GM12878 (cell line): ENCODE results near the gene ABCA4. TPM values are rescaled to one million over a fixed set of nuclear protein-coding genes. Genes with fewer than 3 reads are reported as not detected.

Source experiments
- ATAC-seq: fragments of 200-7000 bp; cut with Tn5 transposase; 3 replicates; pipeline ENCODE4 v1.9.1; 2020; ENCODE audit warnings: mild to moderate bottlenecking, moderate library complexity
- BruUV-seq: library from RNA; stranded (reverse); fragments of 400-500 nt; replicated peaks from 2 replicates; lab custom pipeline; 2021; lab: Mats Ljungman, UMichigan
- CTCF ChIA-PET: fragments of 300-600 bp; sonication (Branson Sonifier 250); formaldehyde crosslinking; extraction: SDS; loops from one replicate; lab custom pipeline; 2021; ENCODE audit warnings: inconsistent platforms; lab: Yijun Ruan, JAX
- POLR2A ChIA-PET: fragments of 350-600 bp; formaldehyde crosslinking; extraction: SDS; loops from one replicate; lab custom pipeline; 2021; ENCODE audit warnings: inconsistent platforms; lab: Charles Lee
- RAD21 ChIA-PET: fragments of 300-600 bp; sonication (Branson Sonifier 250); formaldehyde crosslinking; loops from one replicate; lab custom pipeline; 2023; ENCODE audit warnings: antibody characterized with exemption; ENCODE audit not compliant: unreplicated experiment; lab: Charles Lee
- SMC1A ChIA-PET: fragments of 300-600 bp; sonication (Branson Sonifier 250); formaldehyde crosslinking; loops from one replicate; lab custom pipeline; 2023; ENCODE audit not compliant: unreplicated experiment, uncharacterized antibody; lab: Charles Lee
- DNase-seq: peaks from one replicate; pipeline ENCODE4 v3.0.0-alpha.2; 2011; ENCODE audit warnings: low read depth, low spot score
- FAIRE-seq: peaks from 3 replicates; lab custom pipeline; 2011; peaks lifted over from hg19 to GRCh38; lab: Jason Lieb, UNC
- H2AFZ ChIP-seq: 2 replicates; pipeline ENCODE4 v1.6.0; 2011; ENCODE audit warnings: low read depth, low read length, control low read depth; ENCODE audit not compliant: control insufficient read depth
- H3K27ac ChIP-seq: 2 replicates; pipeline ENCODE4 v1.5.1; 2011; ENCODE audit warnings: control low read depth; ENCODE audit not compliant: control insufficient read depth, insufficient read depth
- H3K27me3 ChIP-seq, 2 experiments: replicated peaks in 1 of 2; 2 replicates each; pipeline versions ENCODE4 v1.6.0 to v1.6.1; 2011; ENCODE audit warnings: low read length in 1 of 2; ENCODE audit not compliant: control insufficient read depth in 2 of 2, insufficient read depth in 2 of 2
- H3K36me3 ChIP-seq, 2 experiments: 2 replicates each; pipeline ENCODE4 v1.5.1; 2011; ENCODE audit warnings: low read length in 1 of 2; ENCODE audit not compliant: control insufficient read depth in 2 of 2, insufficient read depth in 2 of 2
- H3K4me1 ChIP-seq: 2 replicates; pipeline ENCODE4 v1.6.1; 2011; ENCODE audit warnings: mild to moderate bottlenecking, low read length, moderate library complexity, mixed read lengths; ENCODE audit not compliant: control insufficient read depth, insufficient read depth
- H3K4me2 ChIP-seq: 2 replicates; pipeline ENCODE4 v1.6.0; 2011; ENCODE audit warnings: control low read depth; ENCODE audit not compliant: control insufficient read depth, insufficient read depth
- H3K4me3 ChIP-seq: fragments of 200-600 bp; sonication (generic); 2 replicates; pipeline ENCODE4 v1.5.1; 2016
- H3K79me2 ChIP-seq: 2 replicates; pipeline ENCODE4 v1.6.0; 2011; ENCODE audit warnings: low read length; ENCODE audit not compliant: control insufficient read depth, insufficient read depth
- H3K9ac ChIP-seq: 2 replicates; pipeline ENCODE4 v1.8.0; 2011; ENCODE audit warnings: low read length, control low read depth, mixed read lengths; ENCODE audit not compliant: control insufficient read depth, insufficient read depth
- H3K9me3 ChIP-seq: replicated peaks from 3 replicates; pipeline ENCODE4 v1.5.1; 2011; ENCODE audit warnings: mild to moderate bottlenecking, low read length; ENCODE audit not compliant: control insufficient read depth, insufficient read depth
- H4K20me1 ChIP-seq: 2 replicates; pipeline ENCODE4 v1.6.0; 2011; ENCODE audit not compliant: control insufficient read depth, insufficient read depth
- BCLAF1 ChIP-seq: fragments of 450-650 bp; IDR thresholded peaks from 2 replicates; pipeline ENCODE4 v1.6.1; 2017; ENCODE audit warnings: antibody characterized with exemption, mild to moderate bottlenecking, moderate library complexity
- IRF5 ChIP-seq: fragments of 450-650 bp; IDR thresholded peaks from 2 replicates; pipeline ENCODE4 v1.6.1; 2017; ENCODE audit warnings: borderline replicate concordance
- KLF5 ChIP-seq: fragments of 450-650 bp; IDR thresholded peaks from 2 replicates; pipeline ENCODE4 v1.6.1; 2014; ENCODE audit warnings: mild to moderate bottlenecking; ENCODE audit not compliant: partially characterized antibody
- MTA2 ChIP-seq: fragments of 450-650 bp; IDR thresholded peaks from 2 replicates; pipeline ENCODE4 v1.6.1; 2016; ENCODE audit warnings: low read depth, mild to moderate bottlenecking, moderate library complexity
- RFX5 ChIP-seq: IDR thresholded peaks from 2 replicates; pipeline ENCODE4 v1.6.1; 2011; ENCODE audit warnings: low read depth, low read length, improper control_type of control experiment
- SMAD5 ChIP-seq: IDR thresholded peaks from 2 replicates; pipeline ENCODE4 v1.6.1; 2016; ENCODE audit warnings: antibody characterized with exemption, low read depth
- SPI1 ChIP-seq: IDR thresholded peaks from 2 replicates; pipeline ENCODE4 v1.6.1; 2011; ENCODE audit warnings: low read depth, mild to moderate bottlenecking, low read length, moderate library complexity, borderline replicate concordance; ENCODE audit not compliant: insufficient read depth
- ZBTB11 ChIP-seq: fragments of 450-650 bp; formaldehyde crosslinking; IDR thresholded peaks from 2 replicates; pipeline ENCODE4 v1.5.0; 2022; ENCODE audit warnings: mild to moderate bottlenecking, missing genetic modification characterization
- WGBS: methylation state at CpG from one replicate; pipeline ENCODE4 v1.1.6; 2016; ENCODE audit warnings: low lambda C conversion rate; ENCODE audit not compliant: insufficient replicate concordance, insufficient coverage; ENCODE audit errors: missing lambda C conversion rate; 5-methylcytosine and 5-hydroxymethylcytosine counted together
- in situ Hi-C: fragments of 300-500 bp; cut with MboI; formaldehyde crosslinking; loops from 9 replicates; pipeline ENCODE4 v1.14.3; 2018; ENCODE audit warnings: mixed read lengths
- intact Hi-C: fragments of 100-400 bp; cut with micrococcal nuclease; formaldehyde crosslinking; loops from one replicate; pipeline ENCODE4 v1.14.2; 2022; ENCODE audit not compliant: unreplicated experiment
- polyA plus RNA-seq, 11 experiments: library from polyadenylated mRNA; depleted of rRNA in 4 of 11; unstranded in 6 of 11; stranded (reverse) in 5 of 11; fragments of >200 nt; fragmentation: Nextera tagmentation in 4 of 11; fragmentation: Illumina TruSeq in 1 of 11; extraction: Ambion mirVana in 4 of 11; extraction: Trizol in 1 of 11; gene quantifications; 1 replicate in 1 of 11; 2 replicates in 10 of 11; pipeline versions ENCODE4 v1.2.1 to v1.2.3, GENCODE V29; 2011 to 2016; ENCODE audit warnings: inconsistent platforms in 2 of 11, missing spikeins in 2 of 11, low read depth in 1 of 11
- total RNA-seq, 4 experiments: library from RNA; depleted of rRNA in 3 of 4; stranded (reverse); fragments of >200 nt in 3 of 4; fragmentation: Illumina TruSeq in 1 of 4; extraction: Trizol in 1 of 4; gene quantifications; 2 replicates each; pipeline versions ENCODE4 v1.2.1 to v1.2.3, GENCODE V29; 2013 to 2021
- TF ChIP-seq, protein P1 (sequence below): fragments of 450-650 bp; formaldehyde crosslinking; IDR thresholded peaks from 2 replicates; pipeline ENCODE4 v1.4.0; 2022; ENCODE audit warnings: mild to moderate bottlenecking, moderate library complexity

Gene ABCA4
- total and polyA plus RNA-seq, 10 of the 15 experiments (the other 5 are each of a cell fraction or from before 2014, with no cell fraction given): 0.03 to 0.28 (median 0.11) TPM; not detected in 3

- TF ChIP-seq BCLAF1: no peak
- no peak for TF ChIP-seq RFX5
- no peak for TF ChIP-seq SMAD5
- TF ChIP-seq ZBTB11 (CRISPR knock-in tag): no peak
These were observed 48.2 kb upstream of the ABCA4 start (continued) for GRCh38 chr1:94169126-94169525.

GRCh38 chr1:94165843-94166242, 44.9 kb upstream of the ABCA4 start:
- H3K9ac ChIP-seq: no peak overlapping the region
- H3K4me2 ChIP-seq: no peak overlapping the region
- TF ChIP-seq KLF5 (no peak), IRF5 (no peak), MTA2 (no peak), SPI1 (no peak)
- TF ChIP-seq, protein P1, sequence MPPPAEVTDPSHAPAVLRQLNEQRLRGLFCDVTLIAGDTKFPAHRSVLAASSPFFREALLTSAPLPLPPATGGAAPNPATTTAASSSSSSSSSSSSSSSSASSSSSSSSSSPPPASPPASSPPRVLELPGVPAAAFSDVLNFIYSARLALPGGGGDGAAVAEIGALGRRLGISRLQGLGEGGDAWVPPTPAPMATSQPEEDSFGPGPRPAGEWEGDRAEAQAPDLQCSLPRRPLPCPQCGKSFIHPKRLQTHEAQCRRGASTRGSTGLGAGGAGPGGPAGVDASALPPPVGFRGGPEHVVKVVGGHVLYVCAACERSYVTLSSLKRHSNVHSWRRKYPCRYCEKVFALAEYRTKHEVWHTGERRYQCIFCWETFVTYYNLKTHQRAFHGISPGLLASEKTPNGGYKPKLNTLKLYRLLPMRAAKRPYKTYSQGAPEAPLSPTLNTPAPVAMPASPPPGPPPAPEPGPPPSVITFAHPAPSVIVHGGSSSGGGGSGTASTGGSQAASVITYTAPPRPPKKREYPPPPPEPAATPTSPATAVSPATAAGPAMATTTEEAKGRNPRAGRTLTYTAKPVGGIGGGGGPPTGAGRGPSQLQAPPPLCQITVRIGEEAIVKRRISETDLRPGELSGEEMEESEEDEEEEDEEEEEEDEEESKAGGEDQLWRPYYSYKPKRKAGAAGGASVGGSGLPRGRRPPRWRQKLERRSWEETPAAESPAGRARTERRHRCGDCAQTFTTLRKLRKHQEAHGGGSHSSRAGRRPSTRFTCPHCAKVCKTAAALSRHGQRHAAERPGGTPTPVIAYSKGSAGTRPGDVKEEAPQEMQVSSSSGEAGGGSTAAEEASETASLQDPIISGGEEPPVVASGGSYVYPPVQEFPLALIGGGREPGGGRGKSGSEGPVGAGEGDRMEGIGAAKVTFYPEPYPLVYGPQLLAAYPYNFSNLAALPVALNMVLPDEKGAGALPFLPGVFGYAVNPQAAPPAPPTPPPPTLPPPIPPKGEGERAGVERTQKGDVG (CRISPR knock-in tag): no peak
- BruUV-seq: no TSS peak
- no peaks in the 10 kb centered on the region for H3K9me3 ChIP-seq
- H3K4me1 ChIP-seq: no peaks in the 10 kb centered on the region
- no peaks in the 10 kb centered on the region for H4K20me1 ChIP-seq
- no peaks in the 10 kb centered on the region for H3K27me3 ChIP-seq
- 53% methylated on average over 5 of the region's 5 CpGs for WGBS
- H3K27ac ChIP-seq: no peak overlapping the region
- ChIA-PET CTCF (interaction anchor here (1.1 kb wide), 1 partner anchor 19 kb away, joined by 3 read pairs; no protein-coding TSS in a partner anchor), RAD21 (interaction anchor here (0.6 kb wide), 1 partner anchor 691 kb away, joined by 3 read pairs; no protein-coding TSS in a partner anchor), SMC1A (no interaction called here), POLR2A (no interaction called here)
- DNase-seq (no peak), FAIRE-seq (no peak), ATAC-seq (no peak)
- no peaks in the 10 kb centered on the region for H3K36me3 ChIP-seq
- no peaks in the 10 kb centered on the region for H3K79me2 ChIP-seq
- H3K4me3 ChIP-seq: no peak overlapping the region
- intact Hi-C loops: no loop called here
- in situ Hi-C loops: loop anchor here (5.0 kb wide), 1 partner anchor 49 kb away; no protein-coding TSS in a partner anchor
- H2AFZ ChIP-seq: no peak overlapping the region
